GM23338 (cell line): ENCODE measurements around the gene FANK1.

Experiments used
- CREB1 ChIP-seq: fragments of 250-450 bp; sonication (Bioruptor Pico); IDR thresholded peaks from 2 replicates; pipeline ENCODE4 v1.5.0; 2020; ENCODE audit warnings: low read depth, mild to moderate bottlenecking, moderate library complexity
- CTCF ChIP-seq, 2 experiments: fragments of 200-600 bp in 1 of 2; sonication (generic) in 1 of 2; conservative IDR thresholded peaks; 2 replicates each; pipeline versions ENCODE4 v1.5.1 to v1.6.1; 2016 to 2017; ENCODE audit warnings: antibody characterized with exemption in 2 of 2, low read depth in 2 of 2, mild to moderate bottlenecking in 2 of 2, moderate library complexity in 1 of 2
- EZH2 ChIP-seq: fragments of 200-600 bp; sonication (generic); IDR thresholded peaks from one replicate; pipeline ENCODE4 v1.8.0; 2017; ENCODE audit warnings: antibody characterized with exemption, mild to moderate bottlenecking, low read depth; ENCODE audit not compliant: unreplicated experiment
- POLR2AphosphoS5 ChIP-seq: IDR thresholded peaks from 2 replicates; pipeline ENCODE4 v1.6.1; 2016; ENCODE audit warnings: antibody characterized with exemption, low read depth
- REST ChIP-seq: IDR thresholded peaks from one replicate; pipeline ENCODE4 v1.6.1; 2018; ENCODE audit warnings: antibody characterized with exemption; ENCODE audit not compliant: unreplicated experiment

GRCh38 chr10:125848857-125849256 lies 47.5 kb upstream of the FANK1 start:
- TF ChIP-seq REST (no peak), CTCF (conservative IDR thresholded peaks at IDR 0.05; ENCODE audit: low read depth in 2 of 2) (no peak), CREB1 (no peak), EZH2 (no peak), POLR2AphosphoS5 (no peak)
